OCI-LY3 (cell line): Measurements from ENCODE around the gene OPN5.

Experiments
- EZH2phosphoT487 ChIP-seq: fragments of 200-600 bp; shearing (Covaris generic); IDR thresholded peaks from 2 replicates; pipeline ENCODE4 v1.6.1; 2018; ENCODE audit warnings: antibody characterized with exemption, mixed run types, low read depth
- TF ChIP-seq, protein P1 (sequence below): fragments of 200-600, 300-600 bp; sonication (generic); IDR thresholded peaks from 2 replicates; pipeline ENCODE4 v1.5.1; 2014; ENCODE audit warnings: antibody characterized with exemption, low read length, low read depth

DNA sequence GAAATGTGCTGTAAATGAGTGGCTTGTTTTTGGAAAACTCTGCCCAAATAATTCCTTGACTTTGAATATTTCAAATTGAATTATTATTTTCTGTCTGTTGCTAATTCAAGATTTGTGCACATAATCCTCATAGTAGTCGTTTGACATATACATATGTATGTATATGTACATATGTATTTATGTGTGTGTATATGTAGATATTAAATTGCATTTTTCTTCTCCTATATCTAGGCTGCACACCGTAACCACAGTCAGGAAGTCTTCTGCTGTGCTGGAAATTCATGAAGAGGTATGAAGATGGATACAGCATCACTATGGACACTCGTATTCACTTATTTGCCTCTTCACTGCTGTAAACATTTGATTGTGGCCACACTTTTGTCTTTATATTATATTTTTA is 29.6 kb downstream of the OPN5 start:
- TF ChIP-seq, protein P1, sequence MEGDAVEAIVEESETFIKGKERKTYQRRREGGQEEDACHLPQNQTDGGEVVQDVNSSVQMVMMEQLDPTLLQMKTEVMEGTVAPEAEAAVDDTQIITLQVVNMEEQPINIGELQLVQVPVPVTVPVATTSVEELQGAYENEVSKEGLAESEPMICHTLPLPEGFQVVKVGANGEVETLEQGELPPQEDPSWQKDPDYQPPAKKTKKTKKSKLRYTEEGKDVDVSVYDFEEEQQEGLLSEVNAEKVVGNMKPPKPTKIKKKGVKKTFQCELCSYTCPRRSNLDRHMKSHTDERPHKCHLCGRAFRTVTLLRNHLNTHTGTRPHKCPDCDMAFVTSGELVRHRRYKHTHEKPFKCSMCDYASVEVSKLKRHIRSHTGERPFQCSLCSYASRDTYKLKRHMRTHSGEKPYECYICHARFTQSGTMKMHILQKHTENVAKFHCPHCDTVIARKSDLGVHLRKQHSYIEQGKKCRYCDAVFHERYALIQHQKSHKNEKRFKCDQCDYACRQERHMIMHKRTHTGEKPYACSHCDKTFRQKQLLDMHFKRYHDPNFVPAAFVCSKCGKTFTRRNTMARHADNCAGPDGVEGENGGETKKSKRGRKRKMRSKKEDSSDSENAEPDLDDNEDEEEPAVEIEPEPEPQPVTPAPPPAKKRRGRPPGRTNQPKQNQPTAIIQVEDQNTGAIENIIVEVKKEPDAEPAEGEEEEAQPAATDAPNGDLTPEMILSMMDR = no peak
- no peak for TF ChIP-seq EZH2phosphoT487
